ENCODE results near the gene KCNN3. TPM values are rescaled to one million over a fixed set of nuclear protein-coding genes. Genes with fewer than 3 reads are reported as not detected.

KCNN3 gene
- total and polyA plus RNA-seq, 2 of the 8 experiments (the other 6 are each of a cell fraction or from before 2014, with no cell fraction given) = 2.8 to 3.7 TPM

GRCh38 chr1:154866257-154867063 lies 3.6 kb downstream of the KCNN3 start (continued):
- TF ChIP-seq GABPA (IDR thresholded peaks at IDR 0.05; ENCODE audit: borderline replicate concordance, insufficient read depth, low read length) (no peak), TAF1 (IDR thresholded peaks at IDR 0.05; ENCODE audit: low read depth, low read length) (no peak), TBP (IDR thresholded peaks at IDR 0.05; ENCODE audit: low read depth, low read length) (no peak), BACH1 (IDR thresholded peaks at IDR 0.05; ENCODE audit: low read length) (no peak), RBBP5 (IDR thresholded peaks at IDR 0.05; ENCODE audit: borderline replicate concordance, low read depth, low read length) (no peak), E2F6 (IDR thresholded peaks at IDR 0.05) (no peak), SUZ12 (IDR thresholded peaks at IDR 0.05; ENCODE audit: low read length) (no peak)
